Transverse colon (tissue), 4 donors: ENCODE measurements around the gene CCDC201. TPM values are rescaled to one million over a fixed set of nuclear protein-coding genes. Genes with fewer than 3 reads are reported as not detected.

Experiments
- DNase-seq: peaks from one replicate; pipeline ENCODE4 v3.0.0-alpha.2; 2019
- H3K27ac ChIP-seq, 4 donors: fragments of 200-600 bp; sonication (generic); 2 replicates each; pipeline ENCODE4 v1.5.1; 2016 to 2018; ENCODE audit warnings: inconsistent platforms in 4 of 4
- H3K27me3 ChIP-seq: fragments of 200-600 bp; sonication (generic); 2 replicates; pipeline ENCODE4 v1.5.1; 2017; ENCODE audit warnings: inconsistent platforms
- H3K36me3 ChIP-seq, 4 donors: fragments of 200-600 bp; sonication (generic); 2 replicates each; pipeline ENCODE4 v1.5.1; 2017 to 2019; ENCODE audit warnings: inconsistent platforms in 4 of 4
- H3K4me1 ChIP-seq, 4 donors: fragments of 200-600 bp; sonication (generic); 2 replicates each; pipeline ENCODE4 v1.5.1; 2017 to 2020; ENCODE audit warnings: inconsistent platforms in 4 of 4
- H3K4me3 ChIP-seq, 4 donors: fragments of 200-600 bp; sonication (generic); 1 replicate in 1 of 4; 2 replicates in 3 of 4; pipeline versions ENCODE4 v1.5.1 to v1.6.1; 2017 to 2019; ENCODE audit warnings: inconsistent platforms in 4 of 4
- H3K9me3 ChIP-seq, 2 donors: fragments of 200-600 bp; sonication (generic); 2 replicates each; pipeline ENCODE4 v1.5.1; 2017 to 2019; ENCODE audit warnings: inconsistent platforms in 2 of 2
- CTCF ChIP-seq, 5 experiments: fragments of 200-600 bp in 3 of 5; fragments of 450-650 bp in 2 of 5; sonication (generic) in 3 of 5; IDR thresholded peaks; 1 replicate in 2 of 5; 2 replicates in 3 of 5; pipeline ENCODE4 v1.5.1; 2016 to 2017; ENCODE audit warnings: antibody characterized with exemption in 5 of 5, inconsistent platforms in 3 of 5, mild to moderate bottlenecking in 2 of 5, moderate library complexity in 1 of 5
- EP300 ChIP-seq: sonication (generic); formaldehyde crosslinking; IDR thresholded peaks from one replicate; pipeline ENCODE4 v1.6.1; 2017; ENCODE audit warnings: antibody characterized with exemption, low read depth
- POLR2A ChIP-seq: fragments of 450-650 bp; IDR thresholded peaks from one replicate; pipeline ENCODE4 v1.6.1; 2016; ENCODE audit warnings: antibody characterized with exemption, mild to moderate bottlenecking, moderate library complexity
- POLR2AphosphoS5 ChIP-seq, 3 donors: sonication (generic); formaldehyde crosslinking; IDR thresholded peaks; one replicate each; pipeline ENCODE4 v1.6.1; 2016; ENCODE audit warnings: antibody characterized with exemption in 3 of 3
- WGBS, 2 donors: methylation state at CpG; one replicate each; pipeline ENCODE4 v1.1.5; 2018; ENCODE audit warnings: low coverage in 1 of 2; 5-methylcytosine and 5-hydroxymethylcytosine counted together
- in situ Hi-C, 4 donors: fragments of 200-750 bp; cut with MboI; loops; one replicate each; pipeline versions ENCODE4 v1.15.0 to v1.15.1; 2017; ENCODE audit warnings: low sequenced_read_pairs in 3 of 4, low pct_ligation_motif_present in 1 of 4, low pct_unique_long_range_greater_than_20kb in 1 of 4
- intact Hi-C: fragments of 100-400 bp; cut with DNase I; formaldehyde crosslinking; loops from one replicate; pipeline ENCODE4 v1.15.1; 2023; ENCODE audit warnings: low total_unique reads
- total RNA-seq, 4 donors: library from RNA; depleted of rRNA; stranded (reverse); fragments of >200 nt; gene quantifications; one replicate each; pipeline ENCODE4 v1.1.0, GENCODE V29; 2016

The CCDC201 gene
- total RNA-seq, 4 donors from 2014 or later, result not detected

GRCh38 chr7:45920502-45921380, 47.9 kb upstream of the CCDC201 start, which contains the start of gene IGFBP3:
IGFBP3 (minus strand) TSS chr7:45921272; CDS start chr7:45921140, 132 bp downstream.
- intact Hi-C loops, result no loop called here
- Histone ChIP-seq H3K36me3 (no peaks in the 10 kb centered on the region), H3K4me3 (peak within 1 kb of the TSS; percentile 26 to 58 (median 42)), H3K27ac (peak within 1 kb of the TSS; percentile 48 to 76 (median 56)), H3K9me3 (no peaks in the 10 kb centered on the region), H3K27me3 (peaks cover 62% of the 10 kb centered on the region), H3K4me1 (peaks cover 0 to 29% (median 20%) of the 10 kb centered on the region in 4 donors)
- in situ Hi-C loops, result loop anchor here in 3 of 4 donors (5.0 to 25.0 kb wide), 5 partner anchors 432 to 1267 kb away; no protein-coding TSS in a partner anchor
- WGBS, 2 donors, result 0 to 3% methylated on average over 2 to 42 of the region's 111 CpGs
- TF ChIP-seq EP300 (no peak), POLR2A (peak; percentile 28), POLR2AphosphoS5 (IDR thresholded peaks at IDR 0.05) (peak in 1 of 3 donors; percentile 53)
- no peak for DNase-seq

GRCh38 chr7:45919993-45920459, 47.1 kb upstream of the CCDC201 start:
- intact Hi-C loops (no loop called here), in situ Hi-C loops (loop anchor here (5.0 to 25.0 kb wide), 7 partner anchors 432 to 1267 kb away; no protein-coding TSS in a partner anchor)
- H3K27me3 ChIP-seq, result peaks cover 62% of the 10 kb centered on the region
- DNase-seq, result no peak
- H3K4me1 ChIP-seq, result peaks cover 0 to 29% (median 20%) of the 10 kb centered on the region in 4 donors
- no peaks in the 10 kb centered on the region for H3K9me3 ChIP-seq
- H3K4me3 ChIP-seq, result peak overlapping the region in 3 of 4 donors; percentile 38 to 58 (median 47)
- no peaks in the 10 kb centered on the region for H3K36me3 ChIP-seq
- peak overlapping the region in 3 of 4 donors; percentile 48 to 76 (median 55) for H3K27ac ChIP-seq
- 7 to 10% methylated on average over 16 to 19 of the region's 19 CpGs for WGBS, 2 donors
- TF ChIP-seq POLR2A (no peak), POLR2AphosphoS5 (IDR thresholded peaks at IDR 0.05) (no peak), CTCF (IDR thresholded peaks at IDR 0.05) (no peak), EP300 (no peak)

- 29 to 59% methylated on average over 2 to 9 of the region's 9 CpGs for WGBS, 2 donors
- Histone ChIP-seq H3K9me3 (no peaks in the 10 kb centered on the region), H3K4me1 (peaks cover 0 to 29% (median 20%) of the 10 kb centered on the region in 4 donors), H3K36me3 (no peaks in the 10 kb centered on the region), H3K27ac (peak overlapping the region in 1 of 4 donors; percentile 76), H3K27me3 (peaks cover 62% of the 10 kb centered on the region), H3K4me3 (peak overlapping the region in 3 of 4 donors; percentile 7 to 58 (median 47))
- TF ChIP-seq CTCF (IDR thresholded peaks at IDR 0.05) (no peak), EP300 (no peak), POLR2A (no peak), POLR2AphosphoS5 (IDR thresholded peaks at IDR 0.05) (no peak)
- DNase-seq, result no peak
- intact Hi-C loops (no loop called here), in situ Hi-C loops (loop anchor here (5.0 to 25.0 kb wide), 4 partner anchors 1175 to 1268 kb away; no protein-coding TSS in a partner anchor)
Measured at GRCh38 chr7:45919231-45919784, 46.4 kb upstream of the CCDC201 start.

GRCh38 chr7:45918556-45918955, 45.7 kb upstream of the CCDC201 start:
- peaks cover 0 to 29% (median 20%) of the 10 kb centered on the region in 4 donors for H3K4me1 ChIP-seq
- DNase-seq, result no peak
- WGBS, 2 donors, result 22 to 67% methylated on average over 1 to 2 of the region's 2 CpGs
- in situ Hi-C loops (loop anchor here (5.0 to 25.0 kb wide), 4 partner anchors 1176 to 1269 kb away; no protein-coding TSS in a partner anchor), intact Hi-C loops (loop anchor here (1.0 kb wide), 1 partner anchor 1261 kb away; no protein-coding TSS in a partner anchor)
- peaks cover 60% of the 10 kb centered on the region for H3K27me3 ChIP-seq
- TF ChIP-seq POLR2A (no peak), EP300 (no peak), POLR2AphosphoS5 (IDR thresholded peaks at IDR 0.05) (no peak), CTCF (IDR thresholded peaks at IDR 0.05) (no peak)
- no peaks in the 10 kb centered on the region for H3K36me3 ChIP-seq
- peak overlapping the region in 1 of 4 donors; percentile 23 for H3K27ac ChIP-seq
- H3K9me3 ChIP-seq, result no peaks in the 10 kb centered on the region
- H3K4me3 ChIP-seq, result peak overlapping the region in 1 of 4 donors; percentile 14
